ENCODE measurements around the gene CALML3. TPM values are rescaled to one million over a fixed set of nuclear protein-coding genes. Genes with fewer than 3 reads are reported as not detected.
A peak's percentile ranks its signal among the peaks of the same experiment; 100 is the strongest.

The CALML3 gene
- total RNA-seq, 1 experiment from 2014 or later = not detected

DNA sequence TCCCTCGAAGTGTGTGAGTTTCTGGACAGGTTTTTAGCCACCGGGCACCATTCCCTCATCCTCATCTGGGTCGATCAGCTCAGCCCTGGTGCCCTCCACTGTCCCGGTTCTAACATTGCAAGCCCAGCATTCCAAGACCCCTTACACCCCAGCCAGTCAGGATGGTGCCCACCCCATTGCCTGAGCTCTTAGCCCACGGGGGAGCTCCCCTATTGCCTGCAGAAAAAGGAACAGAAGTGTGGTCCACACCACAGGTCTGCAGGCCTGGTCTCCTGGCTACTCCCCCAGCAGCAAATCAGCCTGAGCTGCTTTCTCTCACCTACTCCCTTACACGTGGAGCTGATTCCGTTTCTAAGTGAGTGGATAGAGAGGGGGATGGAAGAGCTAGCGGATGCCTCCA is 30.1 kb upstream of the CALML3 start:
- ChIA-PET POLR2A (ENCODE audit: unreplicated experiment) (no interaction called here), CTCF (no interaction called here)
- intact Hi-C loops (cut with micrococcal nuclease; ENCODE audit: unreplicated experiment) = loop anchor here (1.0 kb wide), 1 partner anchor 43 kb away; no protein-coding TSS in a partner anchor
- no peak for TF ChIP-seq EZH2 (IDR thresholded peaks at IDR 0.05; ENCODE audit: low read depth)
- TF ChIP-seq, protein P1, sequence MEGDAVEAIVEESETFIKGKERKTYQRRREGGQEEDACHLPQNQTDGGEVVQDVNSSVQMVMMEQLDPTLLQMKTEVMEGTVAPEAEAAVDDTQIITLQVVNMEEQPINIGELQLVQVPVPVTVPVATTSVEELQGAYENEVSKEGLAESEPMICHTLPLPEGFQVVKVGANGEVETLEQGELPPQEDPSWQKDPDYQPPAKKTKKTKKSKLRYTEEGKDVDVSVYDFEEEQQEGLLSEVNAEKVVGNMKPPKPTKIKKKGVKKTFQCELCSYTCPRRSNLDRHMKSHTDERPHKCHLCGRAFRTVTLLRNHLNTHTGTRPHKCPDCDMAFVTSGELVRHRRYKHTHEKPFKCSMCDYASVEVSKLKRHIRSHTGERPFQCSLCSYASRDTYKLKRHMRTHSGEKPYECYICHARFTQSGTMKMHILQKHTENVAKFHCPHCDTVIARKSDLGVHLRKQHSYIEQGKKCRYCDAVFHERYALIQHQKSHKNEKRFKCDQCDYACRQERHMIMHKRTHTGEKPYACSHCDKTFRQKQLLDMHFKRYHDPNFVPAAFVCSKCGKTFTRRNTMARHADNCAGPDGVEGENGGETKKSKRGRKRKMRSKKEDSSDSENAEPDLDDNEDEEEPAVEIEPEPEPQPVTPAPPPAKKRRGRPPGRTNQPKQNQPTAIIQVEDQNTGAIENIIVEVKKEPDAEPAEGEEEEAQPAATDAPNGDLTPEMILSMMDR (conservative IDR thresholded peaks at IDR 0.05) = no peak
- H3K4me1 ChIP-seq (replicated peaks; ENCODE audit: insufficient read depth) = peaks cover 65% of the 10 kb centered on the region
- H3K27me3 ChIP-seq (ENCODE audit: insufficient read depth, low read depth) = no peaks in the 10 kb centered on the region
- no peaks in the 10 kb centered on the region for H3K36me3 ChIP-seq (ENCODE audit: low read depth)
- DNase-seq = no peak
- no peaks in the 10 kb centered on the region for H3K79me2 ChIP-seq (ENCODE audit: low read depth)
- no TSS peak for BruUV-seq (replicated peaks)
- no peaks in the 10 kb centered on the region for H3K9me2 ChIP-seq (ENCODE audit: insufficient read depth)
- no peak overlapping the region; the same call in 1 of the 2 replicates for H3K4me2 ChIP-seq
- no peaks in the 10 kb centered on the region for H3K9me3 ChIP-seq (ENCODE audit: insufficient read depth, low read depth)
- H3F3A ChIP-seq (ENCODE audit: insufficient read depth, low read depth) = peaks cover 13% of the 10 kb centered on the region
- H4K20me1 ChIP-seq (ENCODE audit: insufficient read depth) = no peaks in the 10 kb centered on the region
- H3K27ac ChIP-seq = no peak overlapping the region
- H3K4me3 ChIP-seq = no peak overlapping the region
- no peak overlapping the region for H2AFZ ChIP-seq

DNA sequence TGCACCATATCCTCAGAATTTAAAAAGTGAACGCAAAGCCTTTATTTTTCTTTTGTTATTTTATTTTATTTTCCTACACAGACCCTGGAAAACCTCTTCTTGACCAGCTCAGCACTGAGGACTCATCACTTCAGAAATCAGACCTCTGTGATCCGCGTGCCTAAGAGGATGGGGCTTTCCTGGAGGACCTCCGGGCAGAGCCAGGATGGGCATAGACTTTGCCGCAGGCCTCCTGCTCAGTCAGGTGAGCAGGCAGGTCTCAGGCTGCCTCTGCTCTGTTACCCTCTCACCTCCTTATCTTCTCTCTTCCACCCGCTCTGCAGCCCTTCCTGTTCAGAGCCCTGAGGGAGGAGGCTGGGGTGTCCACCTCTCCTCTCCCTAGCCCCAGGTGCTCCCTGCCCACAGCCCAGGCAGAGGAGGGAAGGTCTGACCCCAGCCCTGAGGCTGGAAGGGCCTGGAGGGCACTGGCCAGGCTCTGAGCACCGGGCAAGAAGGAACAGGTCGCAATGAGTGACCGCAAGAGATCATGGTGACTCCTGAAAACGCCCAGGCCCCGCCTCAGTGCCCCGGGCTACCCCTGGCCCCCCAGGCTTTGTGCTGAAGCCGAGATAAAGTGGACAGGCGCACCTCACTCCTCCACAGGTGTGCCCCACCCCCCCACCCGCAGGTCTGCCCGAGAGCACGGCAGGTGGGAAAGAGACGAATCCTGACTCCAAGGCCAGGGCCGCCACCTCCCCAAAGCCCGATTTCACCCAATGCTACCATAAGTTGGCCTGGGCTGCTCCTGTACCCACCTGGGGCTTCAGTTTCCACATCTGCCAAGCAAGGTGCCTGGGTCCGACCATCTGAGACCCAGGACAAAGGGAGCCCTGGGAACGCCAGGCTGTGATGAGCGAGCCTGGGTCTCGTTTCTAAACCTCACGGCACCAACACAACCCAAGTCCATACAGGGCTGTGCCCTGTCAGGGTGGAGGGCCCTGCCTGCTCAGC is 28.2 kb upstream of the CALML3 start:
- H4K20me1 ChIP-seq (ENCODE audit: insufficient read depth) = no peaks in the 10 kb centered on the region
- ChIA-PET POLR2A (ENCODE audit: unreplicated experiment) (interaction anchor here (0.6 to 0.7 kb wide), 3 partner anchors 34 to 195 kb away, joined by 5 to 25 read pairs (median 8); no protein-coding TSS in a partner anchor), CTCF (interaction anchor here (0.6 kb wide), 1 partner anchor 14 kb away, joined by 5 read pairs; no protein-coding TSS in a partner anchor)
- peak; percentile 80 to 93 for DNase-seq
- no TSS peak for BruUV-seq (replicated peaks)
- H3K9me3 ChIP-seq (ENCODE audit: insufficient read depth, low read depth) = no peaks in the 10 kb centered on the region
- no peaks in the 10 kb centered on the region for H3K79me2 ChIP-seq (ENCODE audit: low read depth)
- no peaks in the 10 kb centered on the region for H3K27me3 ChIP-seq (ENCODE audit: insufficient read depth, low read depth)
- TF ChIP-seq, protein P1 (conservative IDR thresholded peaks at IDR 0.05) = no peak
- no peak for TF ChIP-seq EZH2 (IDR thresholded peaks at IDR 0.05; ENCODE audit: low read depth)
- H3K4me2 ChIP-seq = peak overlapping the region; percentile 60
- H3F3A ChIP-seq (ENCODE audit: insufficient read depth, low read depth) = peaks cover 10% of the 10 kb centered on the region
- H3K27ac ChIP-seq = peak overlapping the region; percentile 66
- H3K9me2 ChIP-seq (ENCODE audit: insufficient read depth) = no peaks in the 10 kb centered on the region
- H3K36me3 ChIP-seq (ENCODE audit: low read depth) = no peaks in the 10 kb centered on the region
- intact Hi-C loops (cut with micrococcal nuclease; ENCODE audit: unreplicated experiment) = no loop called here
- H3K4me1 ChIP-seq (replicated peaks; ENCODE audit: insufficient read depth) = peaks cover 79% of the 10 kb centered on the region
- H2AFZ ChIP-seq = no peak overlapping the region
- no peak overlapping the region for H3K4me3 ChIP-seq

DNA sequence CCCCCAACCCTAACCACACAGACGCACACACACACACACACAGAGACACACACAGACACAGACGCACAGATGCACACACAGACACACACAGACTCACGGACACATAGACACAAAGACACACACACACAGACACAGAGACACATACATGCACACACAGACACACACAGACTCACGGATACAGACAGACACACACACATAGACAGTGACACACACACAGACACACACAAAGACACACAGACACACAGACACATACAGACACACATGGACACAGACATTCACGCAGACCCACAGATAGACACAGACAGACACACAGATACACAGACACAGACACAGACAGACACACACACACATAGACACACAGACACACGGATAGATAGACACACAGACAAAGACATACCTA is 27.5 kb upstream of the CALML3 start:
- ChIA-PET POLR2A (ENCODE audit: unreplicated experiment) (no interaction called here), CTCF (no interaction called here)
- intact Hi-C loops (cut with micrococcal nuclease; ENCODE audit: unreplicated experiment) = no loop called here
- Histone ChIP-seq H3K27me3 (ENCODE audit: insufficient read depth, low read depth) (no peaks in the 10 kb centered on the region), H3K9me3 (ENCODE audit: insufficient read depth, low read depth) (no peaks in the 10 kb centered on the region), H3K4me3 (no peak overlapping the region), H3K27ac (peak overlapping the region; percentile 66; the same call in 1 of the 2 replicates), H3K4me1 (replicated peaks; ENCODE audit: insufficient read depth) (peaks cover 82% of the 10 kb centered on the region), H2AFZ (no peak overlapping the region), H3F3A (ENCODE audit: insufficient read depth, low read depth) (peaks cover 10% of the 10 kb centered on the region), H3K9me2 (ENCODE audit: insufficient read depth) (no peaks in the 10 kb centered on the region), H3K79me2 (ENCODE audit: low read depth) (no peaks in the 10 kb centered on the region), H3K36me3 (ENCODE audit: low read depth) (no peaks in the 10 kb centered on the region), H3K4me2 (peak overlapping the region; percentile 28; the same call in 1 of the 2 replicates), H4K20me1 (ENCODE audit: insufficient read depth) (no peaks in the 10 kb centered on the region)
- DNase-seq = no peak
- no TSS peak for BruUV-seq (replicated peaks)
- TF ChIP-seq EZH2 (IDR thresholded peaks at IDR 0.05; ENCODE audit: low read depth) = no peak
- TF ChIP-seq, protein P1 (conservative IDR thresholded peaks at IDR 0.05) = no peak
